ENCODE data around the gene DDX50.

GRCh38 chr10:68957284-68957615 lies 56.1 kb downstream of the DDX50 start:
- TF ChIP-seq CTCF (IDR thresholded peaks at IDR 0.05; ENCODE audit: insufficient read depth, low read length, poor library complexity, severe bottlenecking) (no peak), EZH2phosphoT487 (conservative IDR thresholded peaks at IDR 0.05; ENCODE audit: low read length) (no peak)
